Right ventricle myocardium superior (tissue), 1 donor: ENCODE measurements around the gene PNPO. TPM values are rescaled to one million over a fixed set of nuclear protein-coding genes. Genes with fewer than 3 reads are reported as not detected.
A peak's percentile ranks its signal among the peaks of the same experiment; 100 is the strongest.

ENCODE experiments used
- ATAC-seq: fragments of 200-7000 bp; cut with Tn5 transposase; one replicate; pipeline ENCODE4 v1.9.1; 2020; ENCODE audit warnings: mild to moderate bottlenecking; ENCODE audit not compliant: poor library complexity
- DNase-seq: peaks from one replicate; pipeline ENCODE4 v3.0.0-alpha.2; 2020
- intact Hi-C: fragments of 100-400 bp; cut with DNase I; formaldehyde crosslinking; loops from one replicate; pipeline ENCODE4 v1.11.2; 2022
- total RNA-seq: library from RNA; stranded (reverse); fragmentation: NEBNext Ultra II Directional; extraction: Animal tissue kit (Norgen Biotek cat#: 25700); gene quantifications from one replicate; pipeline ENCODE4 v1.2.1, GENCODE V29; 2021
- donor health status: DM: no; HTN: yes; CAD: no; lungs with severe emphysema.

Gene PNPO
- total RNA-seq, 1 donor from 2014 or later, result 28.2 TPM

DNA sequence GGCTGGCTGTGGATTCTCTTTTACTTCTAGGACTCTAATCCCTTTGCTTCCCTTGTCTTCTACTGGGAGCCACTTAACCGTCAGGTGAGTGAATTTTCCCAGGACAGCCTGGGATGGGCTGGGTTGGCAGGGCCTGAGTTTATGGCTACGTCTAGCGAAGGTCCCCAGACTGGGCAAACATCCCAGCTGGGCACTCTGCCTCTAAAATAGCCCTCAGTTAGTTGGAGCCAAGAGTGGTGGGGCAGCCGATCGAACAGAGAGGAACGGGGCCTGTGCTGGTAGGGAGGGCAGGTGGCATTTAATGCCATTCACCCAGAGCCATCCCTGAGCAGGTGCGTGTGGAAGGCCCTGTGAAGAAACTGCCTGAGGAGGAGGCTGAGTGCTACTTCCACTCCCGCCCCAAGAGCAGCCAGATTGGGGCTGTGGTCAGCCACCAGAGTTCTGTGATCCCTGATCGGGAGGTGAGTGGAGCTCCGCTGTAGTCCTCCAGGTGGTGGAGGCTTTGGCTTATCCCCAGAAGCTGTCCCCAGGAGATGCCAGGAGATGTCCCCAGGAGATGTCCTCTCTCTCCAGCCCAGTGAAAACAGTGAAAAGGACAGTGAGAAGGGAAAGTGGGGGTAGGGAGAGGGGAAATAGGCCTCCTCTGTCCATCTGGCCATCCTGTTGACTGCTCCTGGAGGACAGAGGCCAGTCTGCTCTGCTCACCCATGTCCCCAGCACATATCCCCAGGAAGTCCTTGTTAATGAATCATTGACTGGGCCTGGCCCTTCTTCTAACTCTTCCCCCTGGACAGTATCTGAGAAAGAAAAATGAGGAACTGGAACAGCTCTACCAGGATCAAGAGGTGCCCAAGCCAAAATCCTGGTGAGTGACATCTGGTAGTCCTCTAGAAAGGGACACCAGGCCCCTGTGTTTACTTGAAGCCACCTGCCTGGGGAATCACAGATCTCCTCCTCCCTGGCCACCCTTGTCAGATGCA, 4.4 kb downstream of the PNPO start:
- intact Hi-C loops, result loop anchor here (5.0 kb wide), 2 partner anchors 49 to 104 kb away; partner anchors contain the start of genes SCRN2 and SP2
- no peak for DNase-seq
- ATAC-seq, result no peak

DNA sequence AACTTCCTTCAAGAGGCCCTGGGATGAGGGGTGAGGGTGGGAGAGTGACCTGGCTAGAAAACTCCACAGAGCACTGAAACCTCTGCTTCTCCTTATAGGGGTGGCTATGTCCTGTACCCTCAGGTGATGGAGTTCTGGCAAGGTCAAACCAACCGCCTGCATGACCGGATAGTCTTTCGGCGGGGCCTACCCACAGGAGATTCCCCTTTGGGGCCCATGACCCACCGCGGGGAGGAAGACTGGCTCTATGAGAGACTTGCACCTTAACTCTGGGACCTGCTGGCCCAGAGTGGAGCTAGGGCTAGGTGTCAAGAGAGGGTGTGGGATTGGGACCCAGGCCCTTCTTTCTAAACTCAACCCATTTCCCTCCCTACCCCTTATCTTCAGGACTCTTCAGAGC, 5.1 kb downstream of the PNPO start:
- DNase-seq (no peak), ATAC-seq (no peak)
- intact Hi-C loops, result loop anchor here (5.0 kb wide), 2 partner anchors 49 to 104 kb away; partner anchors contain the start of genes SCRN2 and SP2

DNA sequence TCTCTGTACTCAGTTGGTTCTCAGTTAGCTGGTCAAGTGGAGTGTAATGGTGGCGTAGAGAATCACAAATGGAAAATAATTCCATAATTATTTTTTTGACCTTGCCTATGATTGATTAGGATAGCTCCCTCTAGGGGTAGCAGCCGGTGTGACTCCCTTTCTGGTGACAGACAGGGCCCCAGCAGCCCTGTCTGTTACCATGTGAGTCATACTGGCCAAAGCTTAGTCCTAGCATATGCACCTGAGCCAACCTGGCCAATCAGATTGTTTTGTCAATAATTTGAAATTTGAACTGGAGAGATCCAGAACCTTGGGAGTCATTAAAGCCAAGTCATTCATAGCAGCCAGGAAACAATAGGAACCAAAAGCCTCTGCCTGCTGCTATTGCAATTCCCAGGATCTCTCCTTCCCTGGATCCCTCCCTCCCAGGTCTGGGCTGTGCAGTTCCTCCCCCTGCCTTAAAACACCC, 5.6 kb downstream of the PNPO start:
- peak; percentile 74 for DNase-seq
- intact Hi-C loops, result loop anchor here (5.0 kb wide), 2 partner anchors 50 to 105 kb away; partner anchors contain the start of genes SCRN2 and SP2
- peak; percentile 53 for ATAC-seq

DNA sequence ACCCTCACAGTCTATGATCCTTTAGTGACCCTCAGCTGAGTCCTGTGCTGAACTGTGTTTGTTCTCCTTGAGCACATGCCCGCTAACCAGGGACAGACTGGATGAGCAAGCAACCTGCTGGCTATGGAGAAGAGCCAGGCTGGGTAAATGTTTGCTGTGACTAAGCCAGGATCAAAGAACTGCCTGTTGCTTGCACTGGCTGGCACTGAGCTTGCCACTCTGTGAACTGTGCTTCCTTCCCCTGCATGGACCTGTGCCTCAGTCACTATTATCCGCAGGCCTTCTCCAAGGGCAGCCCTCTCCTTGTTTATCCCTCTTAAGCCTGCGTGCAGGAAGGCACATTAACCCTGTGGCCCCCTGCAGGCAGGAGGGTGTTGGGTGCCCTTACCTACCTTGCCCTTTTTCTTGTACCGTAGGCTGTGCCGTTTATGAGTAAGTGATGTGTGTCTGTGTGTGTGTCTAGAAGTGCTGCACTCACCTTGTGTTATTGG, 7.4 kb downstream of the PNPO start:
- ATAC-seq, result peak; percentile 28
- intact Hi-C loops, result loop anchor here (2.0 to 5.0 kb wide), 3 partner anchors 51 to 106 kb away; partner anchors contain the start of genes SCRN2 and SP2
- DNase-seq, result no peak

DNA sequence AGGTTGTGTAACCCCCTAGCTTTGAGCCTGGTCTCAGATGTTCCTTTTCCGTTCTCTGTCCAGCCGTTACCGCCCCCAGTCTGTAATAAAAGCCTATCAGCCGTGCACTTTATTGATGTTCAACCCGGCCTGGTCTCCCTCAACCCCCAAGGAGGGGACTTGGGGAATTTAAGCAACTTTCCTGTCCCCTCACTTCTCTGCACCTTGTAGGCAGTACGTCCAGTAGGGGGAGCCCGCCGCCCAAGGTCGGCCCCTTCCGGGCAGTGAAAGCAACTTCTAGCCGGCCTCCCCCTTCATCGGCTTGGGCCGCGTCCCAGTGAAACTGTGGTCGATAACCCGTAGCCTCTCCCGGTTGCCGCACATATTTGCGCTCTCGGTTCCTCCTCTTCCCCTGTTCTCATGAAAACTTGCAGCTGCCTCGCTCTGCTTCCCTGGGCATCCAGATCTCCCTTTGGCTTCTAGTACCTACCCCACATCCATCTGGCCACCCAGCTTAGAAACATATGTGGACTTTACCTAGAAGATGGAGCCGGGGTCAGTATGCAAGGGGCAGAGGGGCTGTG, 7.9 kb downstream of the PNPO start:
- ATAC-seq (peak; percentile 89), DNase-seq (peak; percentile 94)
- intact Hi-C loops, result loop anchor here (2.0 to 5.0 kb wide), 3 partner anchors 52 to 107 kb away; partner anchors contain the start of genes SCRN2 and SP2

DNA sequence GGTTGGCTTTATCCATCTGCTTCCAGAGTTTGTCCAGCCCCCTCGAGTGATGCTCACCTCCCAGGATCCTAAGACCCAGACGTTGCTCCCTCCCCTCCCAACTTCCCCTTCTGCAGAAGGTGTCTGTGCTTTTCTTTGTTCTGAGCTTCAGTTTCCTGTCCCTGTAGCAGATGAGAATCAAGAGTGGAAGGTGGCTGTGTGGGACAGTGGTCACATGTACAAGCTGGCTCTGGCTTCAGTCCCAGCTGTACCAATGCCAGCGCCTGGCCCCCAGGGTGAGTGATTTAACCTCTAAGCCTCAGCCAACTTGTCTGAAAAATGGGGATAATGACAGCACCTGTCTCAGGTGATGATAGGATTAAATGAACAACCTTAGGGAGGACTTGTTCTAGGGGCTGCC, 8.6 kb downstream of the PNPO start:
- intact Hi-C loops, result loop anchor here (2.0 to 5.0 kb wide), 3 partner anchors 53 to 108 kb away; partner anchors contain the start of genes SCRN2 and SP2
- no peak for ATAC-seq
- no peak for DNase-seq

DNA sequence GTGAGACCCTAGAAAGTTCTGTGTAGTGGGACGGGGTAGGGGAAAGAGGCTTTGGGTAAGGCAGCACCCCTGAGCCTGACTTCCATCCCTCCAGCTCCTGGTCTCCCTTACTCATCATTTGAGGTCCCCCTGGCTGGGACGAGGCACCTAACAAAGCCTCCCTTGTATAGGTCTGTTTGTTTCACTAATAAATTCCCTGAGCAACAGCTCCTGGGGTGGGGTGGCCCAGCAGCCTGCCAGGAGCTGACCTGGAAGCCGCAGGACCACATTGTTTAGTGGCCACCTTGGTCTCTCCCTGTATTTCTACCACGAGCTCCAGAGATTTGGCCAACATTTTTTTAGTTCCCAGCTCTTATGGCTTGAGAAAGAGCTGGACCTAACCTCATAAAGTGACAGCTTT, 9.1 kb downstream of the PNPO start:
- intact Hi-C loops, result no loop called here
- ATAC-seq (no peak), DNase-seq (no peak)

DNA sequence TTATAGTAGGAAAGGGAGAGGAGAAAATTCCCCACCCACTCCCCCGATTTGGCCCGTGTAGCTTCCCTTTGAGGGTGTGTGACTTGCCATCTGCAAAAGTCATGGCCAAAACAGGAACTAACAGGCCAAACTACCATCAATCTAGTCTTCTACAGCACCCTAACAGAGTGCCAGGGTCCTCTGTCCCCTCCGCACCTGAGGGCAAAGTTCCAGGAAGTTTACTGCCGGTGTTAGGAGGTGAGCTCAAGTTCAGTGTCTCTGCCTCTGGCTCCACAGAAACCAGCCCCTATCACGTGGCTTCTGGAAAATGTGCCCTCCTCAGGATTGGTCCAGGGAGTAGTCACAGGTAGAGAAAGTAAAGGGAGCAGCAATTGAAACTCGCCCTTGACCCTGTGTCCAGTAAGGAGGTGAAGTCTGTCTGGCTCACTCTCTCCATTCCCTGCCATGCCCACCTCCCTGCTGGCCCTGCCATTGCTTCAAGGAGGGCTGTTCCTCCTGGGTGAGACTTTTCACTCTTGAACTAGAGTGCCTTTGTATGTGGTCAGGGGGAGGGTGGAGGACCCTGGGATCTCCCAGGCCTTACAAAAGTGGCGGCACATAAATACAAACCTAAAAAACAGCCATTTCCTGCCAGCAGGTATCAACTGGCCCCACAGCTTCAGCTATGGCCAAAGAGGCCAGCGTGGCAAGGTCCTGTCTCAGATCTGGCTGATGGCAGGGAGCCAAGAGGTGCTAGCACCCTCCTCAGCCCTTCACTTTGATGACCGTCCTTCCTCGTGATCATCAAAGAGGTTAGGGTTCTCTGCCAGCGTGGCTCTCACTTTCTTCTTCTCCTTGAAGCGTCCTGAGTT, 11.0 kb downstream of the PNPO start:
- ATAC-seq (no peak), DNase-seq (no peak)
- intact Hi-C loops, result no loop called here

DNA sequence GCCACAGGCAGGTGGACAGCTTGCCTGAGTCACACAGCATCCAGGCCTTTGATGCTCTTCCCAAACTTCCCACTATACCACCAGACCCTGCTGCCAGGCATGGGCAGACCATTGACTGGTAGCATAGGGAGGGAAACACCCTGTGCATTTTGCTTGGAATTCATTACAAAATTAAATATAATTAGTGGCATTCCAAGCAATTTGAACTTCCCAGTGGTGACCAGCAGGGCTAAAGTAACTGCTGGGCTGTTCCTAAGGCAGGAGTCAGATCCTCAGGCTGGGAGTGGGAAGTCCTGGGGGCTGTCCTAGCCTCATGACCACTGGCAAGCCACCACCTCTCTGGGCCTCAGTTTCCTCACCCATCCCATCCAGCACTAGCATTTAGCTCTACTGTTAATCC, 12.5 kb downstream of the PNPO start:
- intact Hi-C loops, result no loop called here
- DNase-seq, result no peak
- ATAC-seq, result no peak

DNA sequence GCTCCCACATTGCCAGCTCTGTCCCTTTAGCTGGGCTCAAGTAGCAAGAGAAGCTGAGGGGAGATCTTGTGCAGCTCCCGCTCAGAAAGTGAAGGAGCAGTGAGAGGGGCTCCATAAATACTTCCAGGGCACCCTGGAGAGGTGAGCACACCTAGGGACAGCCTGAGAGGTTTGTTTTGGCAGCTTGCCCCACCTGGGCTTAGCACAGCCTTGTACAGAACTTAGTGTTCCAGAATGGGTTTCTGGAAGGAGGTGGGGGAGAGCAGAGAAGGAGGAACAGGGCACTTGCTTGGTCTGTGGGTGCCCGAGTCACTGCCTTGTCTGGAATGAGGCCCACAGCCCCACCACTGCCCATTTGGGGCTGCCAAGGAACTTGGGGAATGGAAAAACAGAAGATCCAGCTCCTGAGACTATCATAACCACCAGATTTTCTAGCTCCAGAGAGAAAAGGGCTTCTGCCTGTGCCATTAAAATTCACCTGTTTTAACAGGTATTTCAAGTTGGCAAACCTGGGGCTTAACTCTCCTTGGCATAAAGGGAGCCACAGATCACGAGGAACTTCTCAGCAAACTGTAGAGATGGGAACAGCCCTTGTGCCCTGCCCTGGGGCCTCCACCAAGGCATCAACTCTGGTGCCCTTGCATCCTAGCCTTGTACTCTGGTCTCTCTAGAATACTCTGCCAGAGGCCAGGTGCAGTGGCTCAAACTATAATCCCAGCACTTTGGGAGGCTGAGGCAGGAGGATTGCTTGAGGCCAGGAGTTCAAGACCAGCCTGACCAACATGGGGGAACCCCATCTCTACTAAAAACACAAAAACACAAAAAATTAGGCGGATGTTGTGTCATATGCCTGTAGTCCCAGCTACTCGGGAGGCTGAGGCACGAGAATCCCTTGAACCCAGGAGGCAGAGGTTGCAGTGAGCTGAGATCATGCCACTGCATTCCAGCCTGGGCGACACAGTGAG, 14.4 kb downstream of the PNPO start:
- intact Hi-C loops, result no loop called here
- ATAC-seq (no peak), DNase-seq (no peak)

DNA sequence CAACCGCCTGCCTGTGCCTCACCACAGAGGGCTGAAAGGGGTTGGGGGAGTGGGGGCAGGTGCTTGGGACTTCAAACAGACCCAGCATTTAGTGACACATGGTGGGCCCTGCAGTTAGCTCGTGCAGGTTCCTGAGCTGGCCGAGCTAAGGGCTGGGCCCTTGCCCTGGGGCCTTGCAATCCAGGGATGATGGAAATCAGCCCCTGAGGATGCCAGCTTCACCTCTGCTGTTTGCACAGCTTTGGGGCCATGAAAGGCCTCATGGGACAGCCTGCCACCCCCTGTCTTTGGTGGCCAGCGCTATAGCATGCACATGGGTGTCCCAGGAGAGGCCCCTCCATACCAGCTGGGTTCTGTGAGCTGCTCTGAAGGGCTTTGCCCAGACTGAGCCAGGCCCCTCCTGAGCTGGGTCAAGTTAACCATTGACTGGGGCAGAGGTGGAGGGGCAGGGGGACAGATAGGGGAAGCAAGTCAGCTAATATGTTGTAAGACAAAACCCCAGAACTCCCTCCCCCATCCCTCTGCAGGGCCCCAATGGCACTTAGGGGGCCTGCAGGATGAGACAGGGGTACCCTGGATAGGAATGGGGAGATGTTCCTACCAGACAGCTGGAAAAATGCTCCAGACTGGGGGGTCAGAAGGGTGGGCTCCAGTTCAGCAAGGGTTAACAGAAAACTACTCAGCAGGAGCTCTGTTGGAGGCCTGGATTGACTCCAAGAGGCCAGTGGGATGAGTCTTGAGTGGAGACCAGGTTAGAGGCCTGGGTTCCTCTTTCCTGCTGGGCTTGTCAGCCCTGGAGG, 15.6 kb downstream of the PNPO start:
- no peak for ATAC-seq
- DNase-seq, result no peak
- intact Hi-C loops, result no loop called here

DNA sequence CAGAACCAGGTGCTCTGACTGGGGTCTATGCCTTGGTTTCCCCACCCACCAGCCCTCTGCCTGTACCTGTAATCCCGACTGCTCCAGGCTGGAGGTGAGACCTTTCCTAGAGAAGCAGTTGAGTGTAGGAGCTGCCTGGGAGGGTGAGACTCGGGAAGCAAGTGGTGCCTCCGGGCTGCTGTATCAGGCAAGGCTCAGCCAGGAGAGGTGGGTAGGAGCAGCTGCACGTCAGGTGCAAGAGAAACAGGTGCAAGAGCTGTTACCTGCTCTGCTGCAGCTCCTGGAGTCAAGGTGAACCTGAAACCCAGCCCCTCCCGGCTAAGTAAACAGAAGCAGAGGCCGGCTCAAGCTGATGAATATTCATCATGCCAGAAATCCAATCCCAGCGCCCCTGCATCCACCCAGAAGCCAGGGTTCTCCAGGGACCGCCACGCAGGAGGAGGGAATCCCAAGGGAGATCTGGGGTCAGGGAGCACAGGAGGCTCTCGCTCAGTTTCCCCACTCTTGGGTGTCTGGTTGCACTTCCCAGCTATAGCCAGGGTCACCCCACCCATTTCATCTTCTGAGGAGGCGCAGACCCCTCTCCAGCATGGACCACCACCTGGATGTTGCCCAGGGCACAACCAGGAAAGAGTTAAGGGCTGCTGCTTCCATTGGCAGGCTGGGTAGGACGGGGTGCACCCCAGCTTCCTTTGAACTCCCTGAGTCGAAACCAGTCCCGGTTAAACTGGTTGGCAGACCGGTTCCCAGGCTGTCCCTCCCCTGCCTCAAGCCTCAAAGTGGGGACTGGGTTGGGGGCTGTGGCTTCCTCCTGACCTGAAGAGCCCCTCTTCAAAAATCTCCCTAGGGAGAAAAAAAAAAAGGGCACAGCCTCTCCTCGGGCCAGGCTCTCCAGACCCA, 16.5 kb downstream of the PNPO start, which contains the start of gene PRR15L:
PRR15L (minus strand) TSS at position 293 of the 900 bp plus-strand sequence. CDS start 4,649 bp downstream, outside the sequence.
- no peak for ATAC-seq

DNA sequence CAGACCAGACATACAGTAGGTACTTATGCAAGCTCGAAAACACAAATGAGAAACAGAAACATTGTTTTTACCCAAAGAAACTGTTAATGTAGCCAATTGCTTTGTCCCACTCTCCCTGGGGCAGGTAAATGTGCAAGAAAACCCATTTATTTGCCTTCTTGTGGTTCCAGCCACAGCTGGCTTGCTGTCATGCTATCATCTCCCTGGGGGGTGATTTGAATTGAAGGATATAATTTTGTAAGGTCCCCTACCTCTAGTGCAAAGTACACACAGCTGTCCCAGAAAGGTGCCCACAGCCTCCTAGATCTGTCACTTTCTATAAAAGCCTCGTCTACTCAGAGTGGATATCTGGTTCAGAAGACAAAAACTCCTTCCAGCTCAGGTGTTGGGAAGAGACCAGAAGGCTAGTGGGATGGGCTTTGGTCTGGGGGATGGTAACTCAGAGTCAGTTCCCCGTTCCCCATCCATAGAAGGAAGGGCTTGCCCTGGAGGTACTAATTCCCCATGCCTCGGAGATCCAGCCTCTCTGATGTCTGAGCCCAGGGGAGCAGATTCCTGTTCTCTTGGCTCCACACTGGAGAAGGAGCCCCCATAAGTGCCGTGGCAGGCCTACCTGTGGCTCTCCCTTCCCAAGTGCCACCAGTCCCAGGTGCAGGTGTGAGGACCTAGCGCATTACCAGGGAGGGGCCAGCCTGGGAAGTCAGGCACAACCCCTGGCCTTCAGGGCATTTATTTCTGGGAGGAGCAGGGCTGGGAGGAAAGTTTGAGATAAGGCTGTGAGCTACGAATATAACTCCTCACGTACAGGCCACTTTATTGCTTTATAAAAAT, 18.7 kb downstream of the PNPO start:
- intact Hi-C loops, result no loop called here
- DNase-seq, result no peak
- ATAC-seq, result no peak

More for the DNA sequence above, 16.5 kb downstream of the PNPO start, which contains the start of gene PRR15L:
- no peak for DNase-seq
- intact Hi-C loops, result no loop called here

DNA sequence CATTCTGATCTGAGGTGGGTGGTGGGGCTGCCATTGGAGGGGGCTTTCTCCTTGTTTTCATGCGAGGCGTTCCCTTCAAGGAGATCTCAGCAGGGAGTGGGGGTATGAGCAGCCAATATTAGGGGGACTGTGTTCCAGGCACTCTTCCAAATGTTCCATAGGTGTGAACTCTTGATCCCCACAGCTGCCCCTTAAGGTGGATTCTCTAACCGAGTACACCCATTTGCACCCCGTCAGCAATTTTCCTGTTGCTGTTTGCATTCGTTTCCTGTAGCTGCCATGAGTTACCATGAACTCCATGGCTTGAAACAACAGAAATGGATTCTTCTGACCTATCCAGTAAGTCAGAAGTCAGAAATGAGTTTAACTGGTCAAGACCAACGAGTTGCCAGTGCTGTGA, 20.0 kb downstream of the PNPO start:
- ATAC-seq (no peak), DNase-seq (no peak)
- intact Hi-C loops, result no loop called here

DNA sequence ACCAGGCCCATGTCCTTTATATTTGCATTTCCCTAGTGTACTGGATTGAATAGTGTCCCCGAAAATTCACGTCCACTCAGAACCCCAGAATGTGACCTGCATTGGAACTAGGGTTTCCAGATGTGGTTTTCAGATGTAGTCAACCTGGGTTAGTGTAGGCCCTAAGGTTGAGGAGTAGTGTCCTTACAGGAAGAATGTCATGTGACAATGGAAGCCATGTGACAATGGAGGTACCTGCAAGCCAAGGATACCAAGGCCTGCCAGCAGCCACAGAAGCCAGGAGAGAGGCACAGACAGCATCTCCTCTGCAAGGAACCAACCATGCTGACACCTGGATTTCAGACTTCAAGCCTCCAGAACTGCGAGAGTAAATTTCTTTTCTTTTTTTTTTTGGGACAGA, 21.5 kb downstream of the PNPO start:
- intact Hi-C loops, result no loop called here
- DNase-seq, result no peak
- ATAC-seq, result no peak
